Trophoblast cell (in vitro differentiated cells and primary cell): Measurements from ENCODE around the gene LTK.

Source experiments
- DNase-seq, 2 donors: peaks; one replicate each; pipeline ENCODE4 v3.0.0-alpha.2; 2016
- H2AFZ ChIP-seq: 2 replicates; pipeline ENCODE4 v1.6.1; 2013; ENCODE audit warnings: low read length, moderate library complexity, mild to moderate bottlenecking; ENCODE audit not compliant: insufficient read depth, poor library complexity
- H2AK5ac ChIP-seq: 2 replicates; pipeline ENCODE4 v1.6.1; 2013; ENCODE audit warnings: mild to moderate bottlenecking, low read length
- H2BK120ac ChIP-seq: 2 replicates; pipeline ENCODE4 v1.6.1; 2013; ENCODE audit warnings: low read length, mild to moderate bottlenecking, moderate library complexity; ENCODE audit not compliant: insufficient read depth, poor library complexity
- H2BK12ac ChIP-seq: 2 replicates; pipeline ENCODE4 v1.6.1; 2013; ENCODE audit warnings: mild to moderate bottlenecking, low read length, moderate library complexity
- H2BK5ac ChIP-seq: 2 replicates; pipeline ENCODE4 v1.6.1; 2013; ENCODE audit warnings: low read length, low read depth, moderate library complexity, mild to moderate bottlenecking; ENCODE audit not compliant: poor library complexity
- H3K14ac ChIP-seq: 2 replicates; pipeline ENCODE4 v1.6.1; 2013; ENCODE audit warnings: mild to moderate bottlenecking, low read length
- H3K18ac ChIP-seq: 2 replicates; pipeline ENCODE4 v1.6.1; 2013; ENCODE audit warnings: mild to moderate bottlenecking, low read length
- H3K23ac ChIP-seq: 2 replicates; pipeline ENCODE4 v1.6.1; 2013; ENCODE audit warnings: low read length
- H3K27ac ChIP-seq: 2 replicates; pipeline ENCODE4 v1.5.1; 2013; ENCODE audit warnings: low read depth, mild to moderate bottlenecking, inconsistent platforms, low read length, moderate library complexity
- H3K27me3 ChIP-seq: 2 replicates; pipeline ENCODE4 v1.6.1; 2013; ENCODE audit warnings: inconsistent platforms, mild to moderate bottlenecking, low read length, moderate library complexity; ENCODE audit not compliant: insufficient read depth
- H3K36me3 ChIP-seq, 2 experiments: 1 replicate in 1 of 2; 2 replicates in 1 of 2; pipeline ENCODE4 v1.6.1; 2013; ENCODE audit warnings: low read length in 2 of 2, mild to moderate bottlenecking in 2 of 2, moderate library complexity in 1 of 2; ENCODE audit not compliant: insufficient read depth in 2 of 2, control insufficient read depth in 1 of 2
- H3K4ac ChIP-seq: 2 replicates; pipeline ENCODE4 v1.6.1; 2013; ENCODE audit warnings: low read depth, mild to moderate bottlenecking, low read length, moderate library complexity
- H3K4me1 ChIP-seq, 2 experiments: 1 replicate in 1 of 2; 2 replicates in 1 of 2; pipeline ENCODE4 v1.6.1; 2013; ENCODE audit warnings: low read length in 2 of 2, mild to moderate bottlenecking in 2 of 2, moderate library complexity in 1 of 2; ENCODE audit not compliant: insufficient read depth in 2 of 2, control insufficient read depth in 1 of 2
- H3K4me2 ChIP-seq: 2 replicates; pipeline ENCODE4 v1.6.1; 2013; ENCODE audit warnings: inconsistent platforms, mild to moderate bottlenecking, low read length, moderate library complexity
- H3K4me3 ChIP-seq: 2 replicates; pipeline ENCODE4 v1.5.1; 2013; ENCODE audit warnings: mild to moderate bottlenecking, low read depth, low read length, inconsistent platforms
- H3K79me1 ChIP-seq: one replicate; pipeline ENCODE4 v1.6.1; 2013; ENCODE audit warnings: low read length
- H3K79me2 ChIP-seq: 2 replicates; pipeline ENCODE4 v1.6.1; 2013; ENCODE audit warnings: low read length, mild to moderate bottlenecking; ENCODE audit not compliant: control insufficient read depth, insufficient read depth, poor library complexity
- H3K9ac ChIP-seq: 2 replicates; pipeline ENCODE4 v1.6.1; 2013; ENCODE audit warnings: mild to moderate bottlenecking, low read length
- H3K9me3 ChIP-seq: 2 replicates; pipeline ENCODE4 v1.6.1; 2013; ENCODE audit warnings: low read depth, mild to moderate bottlenecking, control low read depth, inconsistent platforms, low read length; ENCODE audit not compliant: insufficient read depth
- H4K12ac ChIP-seq: 2 replicates; pipeline ENCODE4 v1.6.1; 2013; ENCODE audit warnings: low read depth, mild to moderate bottlenecking, low read length, moderate library complexity
- H4K8ac ChIP-seq: 2 replicates; pipeline ENCODE4 v1.6.1; 2013; ENCODE audit warnings: low read depth, mild to moderate bottlenecking, low read length, moderate library complexity
- H4K91ac ChIP-seq: one replicate; pipeline ENCODE4 v1.6.1; 2013; ENCODE audit warnings: low read depth, mild to moderate bottlenecking, low read length, moderate library complexity
- WGBS: extraction: QIAGEN DNeasy Blood & Tissue Kit; methylation state at CpG from one replicate; pipeline ENCODE4 v1.1.7; 2013; ENCODE audit warnings: missing lambda C conversion rate; ENCODE audit not compliant: insufficient read length, insufficient coverage; ENCODE audit errors: extremely low coverage; 5-methylcytosine and 5-hydroxymethylcytosine counted together

Gene LTK

GRCh38 chr15:41489641-41490040, 24.0 kb downstream of the LTK start:
- no peak overlapping the region for H2AFZ ChIP-seq
- no peak overlapping the region for H3K23ac ChIP-seq
- H4K91ac ChIP-seq, result no peak overlapping the region
- no peak overlapping the region for H3K4me2 ChIP-seq
- no peaks in the 10 kb centered on the region for H3K79me2 ChIP-seq
- H3K36me3 ChIP-seq, result no peaks in the 10 kb centered on the region
- H2AK5ac ChIP-seq, result no peak overlapping the region
- H3K4me3 ChIP-seq, result no peak overlapping the region
- H4K8ac ChIP-seq, result no peak overlapping the region
- H3K14ac ChIP-seq, result no peak overlapping the region
- H3K4ac ChIP-seq, result no peak overlapping the region
- H3K79me1 ChIP-seq, result no peaks in the 10 kb centered on the region
- DNase-seq, result no peak
- H3K27ac ChIP-seq, result no peak overlapping the region
- no peak overlapping the region for H2BK120ac ChIP-seq
- no peak overlapping the region for H4K12ac ChIP-seq
- WGBS, result no CpG with 5 or more reads among the region's 2 CpGs
- H2BK5ac ChIP-seq, result no peak overlapping the region
- no peak overlapping the region for H3K9ac ChIP-seq
- no peak overlapping the region for H2BK12ac ChIP-seq
- H3K18ac ChIP-seq, result no peak overlapping the region
- H3K9me3 ChIP-seq, result peaks cover 7% of the 10 kb centered on the region
- H3K4me1 ChIP-seq, result peaks cover 9 to 20% of the 10 kb centered on the region in 2 experiments
- H3K27me3 ChIP-seq, result peaks cover 24% of the 10 kb centered on the region

GRCh38 chr15:41487802-41488201, 25.8 kb downstream of the LTK start:
- H3K4me1 ChIP-seq, result peaks cover 0 to 7% of the 10 kb centered on the region in 2 experiments
- H3K9ac ChIP-seq, result no peak overlapping the region
- no CpG with 5 or more reads among the region's 2 CpGs for WGBS
- H3K27ac ChIP-seq, result no peak overlapping the region
- peaks cover 7% of the 10 kb centered on the region for H3K9me3 ChIP-seq
- peaks cover 4% of the 10 kb centered on the region in 2 experiments for H3K36me3 ChIP-seq
- no peak overlapping the region for H4K8ac ChIP-seq
- peak overlapping the region; percentile 9 for H3K23ac ChIP-seq
- no peak overlapping the region for H2AFZ ChIP-seq
- no peaks in the 10 kb centered on the region for H3K79me2 ChIP-seq
- H3K79me1 ChIP-seq, result no peaks in the 10 kb centered on the region
- H4K91ac ChIP-seq, result no peak overlapping the region
- H3K18ac ChIP-seq, result no peak overlapping the region
- H4K12ac ChIP-seq, result no peak overlapping the region
- no peak for DNase-seq
- no peak overlapping the region for H3K4me2 ChIP-seq
- H3K14ac ChIP-seq, result no peak overlapping the region
- H3K4ac ChIP-seq, result no peak overlapping the region
- no peak overlapping the region for H2BK5ac ChIP-seq
- no peak overlapping the region for H2BK12ac ChIP-seq
- H3K27me3 ChIP-seq, result peaks cover 7% of the 10 kb centered on the region
- H3K4me3 ChIP-seq, result peak overlapping the region; percentile 46
- H2BK120ac ChIP-seq, result no peak overlapping the region
- no peak overlapping the region for H2AK5ac ChIP-seq

- Histone ChIP-seq H3K27ac (no peak overlapping the region), H2BK120ac (no peak overlapping the region), H3K36me3 (peaks cover 4% of the 10 kb centered on the region in 2 experiments), H3K4me2 (no peak overlapping the region), H3K4me3 (no peak overlapping the region), H3K27me3 (peaks cover 5% of the 10 kb centered on the region), H3K9ac (no peak overlapping the region), H4K91ac (no peak overlapping the region), H2AFZ (no peak overlapping the region), H4K8ac (no peak overlapping the region), H3K4ac (no peak overlapping the region), H4K12ac (no peak overlapping the region), H3K79me2 (no peaks in the 10 kb centered on the region), H3K79me1 (no peaks in the 10 kb centered on the region), H3K23ac (no peak overlapping the region), H2BK5ac (no peak overlapping the region), H2AK5ac (no peak overlapping the region), H3K14ac (no peak overlapping the region), H3K4me1 (peaks cover 0 to 3% of the 10 kb centered on the region in 2 experiments), H2BK12ac (no peak overlapping the region), H3K18ac (no peak overlapping the region), H3K9me3 (peaks cover 7% of the 10 kb centered on the region)
- WGBS, result no CpG with 5 or more reads among the region's 9 CpGs
- DNase-seq, result no peak
These were observed 26.2 kb downstream of the LTK start for GRCh38 chr15:41487381-41487780.

GRCh38 chr15:41486286-41486685, 27.3 kb downstream of the LTK start:
- Histone ChIP-seq H2AFZ (no peak overlapping the region), H3K79me2 (no peaks in the 10 kb centered on the region), H4K12ac (no peak overlapping the region), H3K4ac (no peak overlapping the region), H3K14ac (no peak overlapping the region), H3K27ac (no peak overlapping the region), H2BK120ac (no peak overlapping the region), H3K36me3 (peaks cover 9 to 10% of the 10 kb centered on the region in 2 experiments), H3K4me1 (peaks cover 0 to 2% of the 10 kb centered on the region in 2 experiments), H2BK12ac (no peak overlapping the region), H2BK5ac (no peak overlapping the region), H3K4me3 (no peak overlapping the region), H3K18ac (no peak overlapping the region), H3K27me3 (peaks cover 3% of the 10 kb centered on the region), H4K8ac (no peak overlapping the region), H3K9me3 (peaks cover 5% of the 10 kb centered on the region), H2AK5ac (no peak overlapping the region), H3K4me2 (no peak overlapping the region), H3K9ac (no peak overlapping the region), H3K79me1 (no peaks in the 10 kb centered on the region), H3K23ac (no peak overlapping the region), H4K91ac (no peak overlapping the region)
- no CpG with 5 or more reads among the region's 43 CpGs for WGBS
- no peak for DNase-seq
